Heart left ventricle (tissue), 16 donors: ENCODE measurements around the gene BORCS5. TPM values are rescaled to one million over a fixed set of nuclear protein-coding genes. Genes with fewer than 3 reads are reported as not detected.
A peak's percentile ranks its signal among the peaks of the same experiment; 100 is the strongest.

Experiments
- ATAC-seq, 4 donors: fragments of 200-7000 bp; cut with Tn5 transposase; one replicate each; pipeline ENCODE4 v1.9.1; 2020 to 2022; ENCODE audit warnings: moderate library complexity in 4 of 4, mild to moderate bottlenecking in 3 of 4, moderate number of reproducible peaks in 1 of 4
- DNase-seq, 5 donors: peaks; one replicate each; pipeline ENCODE4 v3.0.0-alpha.2; 2020
- H3K27ac ChIP-seq, 12 donors: fragments of 200-600 bp; sonication (generic) in 4 of 12; one replicate each; pipeline versions ENCODE4 v1.5.0 to v1.8.0; 2016 to 2022; ENCODE audit warnings: mild to moderate bottlenecking in 2 of 12
- H3K27me3 ChIP-seq, 9 donors: fragments of 200-600 bp; sonication (generic) in 2 of 9; one replicate each; pipeline versions ENCODE4 v1.5.1 to v1.8.0; 2016 to 2022; ENCODE audit warnings: mild to moderate bottlenecking in 3 of 9
- H3K36me3 ChIP-seq, 9 donors: fragments of 200-600 bp; sonication (generic) in 2 of 9; one replicate each; pipeline versions ENCODE4 v1.5.0 to v1.8.0; 2018 to 2022; ENCODE audit warnings: mild to moderate bottlenecking in 2 of 9
- H3K4me1 ChIP-seq, 12 donors: fragments of 200-600 bp; sonication (generic) in 4 of 12; one replicate each; pipeline versions ENCODE4 v1.5.0 to v1.8.0; 2016 to 2022; ENCODE audit warnings: mild to moderate bottlenecking in 3 of 12
- H3K4me3 ChIP-seq, 12 donors: fragments of 200-600 bp; sonication (generic) in 4 of 12; one replicate each; pipeline versions ENCODE4 v1.5.0 to v1.8.0; 2017 to 2022; ENCODE audit warnings: mild to moderate bottlenecking in 9 of 12, moderate library complexity in 4 of 12
- H3K9me3 ChIP-seq, 12 donors: fragments of 200-600 bp; sonication (generic) in 4 of 12; one replicate each; pipeline versions ENCODE4 v1.5.0 to v1.8.0; 2016 to 2022; ENCODE audit warnings: mild to moderate bottlenecking in 1 of 12
- CTCF ChIP-seq, 12 donors: fragments of 200-600 bp; sonication (generic) in 4 of 12; IDR thresholded peaks; one replicate each; pipeline versions ENCODE4 v1.5.0 to v1.8.0; 2018 to 2022; ENCODE audit warnings: antibody characterized with exemption in 12 of 12, mild to moderate bottlenecking in 5 of 12
- POLR2A ChIP-seq, 2 donors: fragments of 450-650 bp; IDR thresholded peaks; one replicate each; pipeline ENCODE4 v1.6.1; 2017; ENCODE audit warnings: antibody characterized with exemption in 2 of 2, mild to moderate bottlenecking in 2 of 2, moderate library complexity in 2 of 2
- WGBS, 4 donors: extraction: QIAGEN DNeasy Blood & Tissue Kit in 2 of 4; methylation state at CpG; one replicate each; pipeline versions ENCODE4 v1.1.5 to v1.1.7; 2013 to 2018; 5-methylcytosine and 5-hydroxymethylcytosine counted together
- intact Hi-C, 10 donors: fragments of 100-400 bp; cut with DNase I; formaldehyde crosslinking; loops; one replicate each; pipeline versions ENCODE4 v1.11.1 to v1.14.2; 2022
- polyA plus RNA-seq, 2 donors: library from polyadenylated mRNA; stranded (reverse); fragments of 200-250 nt; gene quantifications; one replicate each; pipeline ENCODE4 v1.2.3, GENCODE V29; 2013
- total RNA-seq, 9 donors: library from RNA; depleted of rRNA in 2 of 9; stranded (reverse); fragments of >200 nt in 2 of 9; fragmentation: NEBNext Ultra II Directional in 3 of 9; extraction: Animal tissue kit (Norgen Biotek cat#: 25700) in 3 of 9; gene quantifications; one replicate each; pipeline versions ENCODE4 v1.1.0 to v1.2.4, GENCODE V29; 2016 to 2023
- donor health status: ischemic (EF 13 %, LVEDD 7.1; RV severe dilation, severe dysfunction).
- donor health status: healthy with polysubstance abuse.
- donor health status: DM: no; HTN: yes; CAD: no.
- donor health status: DM: no; HTN: no; CAD: no.
- donor health status: ischemic (EF 25% LVEDD 6.9; RV normal size, moderate dysfunction).
- donor health status: ischemic (EF 25% LVEDD 5.7; RV mildly dilated, moderate dysfunction).
- donor health status: healthy.
- donor health status: DM: yes; HTN: yes; CAD: no.
- donor health status: ischemic (EF 35%, LVEDD 5.7; RV mildly dilated, moderate dysfunction).
- donor health status: nonischemic (EF 11% LVEDD 7.7; RV severe dilation, severe dysfunction).
- donor health status: DM: yes; HTN: yes; CAD: no.
- donor health status: PGD.
- donor health status: ischemic (EF 29% LVEDD 5.4; RV normal size, mild dysfunction).
- donor health status: nonischemic (EF 23%, LVEDD 6.1; RV moderate dilation, normal function).

Gene BORCS5
- total and polyA plus RNA-seq, 11 donors = 3.9 to 21.3 (median 12.3) TPM

GRCh38 chr12:12353276-12353675 lies 3.6 kb upstream of the BORCS5 start:
- no peak overlapping the region for H3K4me3 ChIP-seq
- peaks cover 0 to 32% (median 17%) of the 10 kb centered on the region in 12 donors for H3K4me1 ChIP-seq
- H3K36me3 ChIP-seq = no peaks in the 10 kb centered on the region
- H3K27ac ChIP-seq = no peak overlapping the region
- no peaks in the 10 kb centered on the region for H3K27me3 ChIP-seq
- H3K9me3 ChIP-seq = no peaks in the 10 kb centered on the region
- WGBS, 4 donors = 91 to 96% (median 94%) methylated on average over 1 of the region's 1 CpG
- intact Hi-C loops = no loop called here
- DNase-seq (no peak), ATAC-seq (no peak)
- TF ChIP-seq POLR2A (IDR thresholded peaks at IDR 0.05) (no peak), CTCF (IDR thresholded peaks at IDR 0.05) (no peak)

- peaks cover 0 to 38% (median 21%) of the 10 kb centered on the region in 12 donors for H3K4me1 ChIP-seq
- no peak for ATAC-seq
- H3K27ac ChIP-seq = no peak overlapping the region
- no peaks in the 10 kb centered on the region for H3K27me3 ChIP-seq
- intact Hi-C loops = no loop called here
- peak in 1 of 5 donors; percentile 15 for DNase-seq
- no peak overlapping the region for H3K4me3 ChIP-seq
- TF ChIP-seq POLR2A (IDR thresholded peaks at IDR 0.05) (no peak), CTCF (IDR thresholded peaks at IDR 0.05) (no peak)
- no peaks in the 10 kb centered on the region for H3K36me3 ChIP-seq
- H3K9me3 ChIP-seq = no peaks in the 10 kb centered on the region
- WGBS, 4 donors = 35 to 49% (median 42%) methylated on average over 5 of the region's 5 CpGs
These were observed 3.1 kb upstream of the BORCS5 start for GRCh38 chr12:12353807-12354206.

DNA sequence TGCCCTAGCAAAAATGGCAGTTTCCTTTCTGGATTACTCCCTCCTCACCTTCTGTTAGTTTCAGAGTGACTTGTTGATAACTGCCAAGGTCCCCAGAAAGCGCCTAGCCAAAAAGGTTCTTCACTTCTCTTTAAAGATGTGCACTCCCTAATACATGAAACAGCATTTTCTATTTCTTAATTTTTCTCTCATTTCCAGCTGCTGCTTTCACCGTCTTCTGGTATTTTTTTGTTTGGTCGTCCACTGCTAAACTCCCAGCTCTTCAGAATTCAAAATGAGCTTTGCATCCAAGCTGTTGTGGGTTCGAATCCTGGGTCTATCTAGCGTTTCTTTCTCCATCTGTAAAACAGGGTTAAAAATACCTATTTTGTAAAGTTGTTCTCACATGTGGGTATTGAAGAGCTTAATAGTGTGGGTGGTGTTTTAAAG lies 397 bp upstream of the BORCS5 start:
- intact Hi-C loops = loop anchor here in 2 of 10 donors (5.0 kb wide), 2 partner anchors 206 to 256 kb away; partner anchors contain the start of genes CREBL2 (in 1 of the 2) and DUSP16 (in 1 of the 2)
- H3K36me3 ChIP-seq = peaks cover 0 to 4% (median 0%) of the 10 kb centered on the region in 9 donors
- no peaks in the 10 kb centered on the region for H3K9me3 ChIP-seq
- peak overlapping the region; percentile 61 to 98 (median 86) for H3K4me3 ChIP-seq
- ATAC-seq (no peak), DNase-seq (no peak)
- H3K4me1 ChIP-seq = peaks cover 0 to 33% (median 12%) of the 10 kb centered on the region in 12 donors
- peak overlapping the region in 11 of 12 donors; percentile 89 to 99 (median 96) for H3K27ac ChIP-seq
- TF ChIP-seq CTCF (IDR thresholded peaks at IDR 0.05) (no peak), POLR2A (IDR thresholded peaks at IDR 0.05) (no peak)
- H3K27me3 ChIP-seq = no peaks in the 10 kb centered on the region
- WGBS, 4 donors = 37 to 44% (median 41%) methylated on average over 5 of the region's 5 CpGs

DNA sequence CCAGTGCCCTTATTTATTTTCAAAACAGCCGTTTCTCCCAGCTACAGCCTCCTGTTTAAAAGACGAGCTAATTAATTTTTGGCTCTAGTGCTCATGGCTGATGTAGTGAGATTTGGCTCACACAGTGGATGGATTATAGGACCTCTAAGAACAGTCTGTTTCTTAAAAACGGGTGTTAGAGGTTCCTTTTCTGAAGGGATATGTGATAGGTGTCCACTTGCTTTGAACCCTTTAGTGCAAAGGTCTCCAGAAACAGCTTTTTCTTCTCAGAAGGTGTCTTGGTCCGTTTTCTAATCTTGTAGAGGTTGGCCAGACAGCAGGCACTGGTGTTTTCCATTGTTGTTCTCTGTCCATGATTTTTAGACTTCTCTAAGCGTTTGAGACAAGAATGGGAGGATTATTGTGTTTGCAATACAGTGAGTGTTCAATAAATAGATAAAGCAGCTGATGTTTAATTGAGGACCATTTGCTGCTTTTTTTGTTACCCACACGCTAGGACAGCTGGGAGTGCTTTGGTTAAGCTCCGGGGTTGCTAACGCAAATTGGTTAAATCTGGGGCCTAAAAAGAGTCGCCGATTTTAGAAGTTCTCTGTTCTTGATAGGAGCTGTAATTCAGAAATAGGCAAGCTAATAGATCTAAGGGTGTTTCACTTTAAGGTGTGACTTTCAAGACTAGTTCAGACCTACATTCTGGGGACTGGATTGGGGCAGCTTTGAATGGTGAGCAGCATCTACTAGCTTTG lies 1.0 kb downstream of the BORCS5 start:
- ATAC-seq (no peak), DNase-seq (no peak)
- Histone ChIP-seq H3K27me3 (no peaks in the 10 kb centered on the region), H3K4me3 (peak overlapping the region; percentile 61 to 98 (median 86)), H3K27ac (peak overlapping the region; percentile 87 to 99 (median 96)), H3K36me3 (peaks cover 0 to 16% (median 8%) of the 10 kb centered on the region in 9 donors), H3K4me1 (peaks cover 0 to 33% (median 12%) of the 10 kb centered on the region in 12 donors), H3K9me3 (no peaks in the 10 kb centered on the region)
- intact Hi-C loops = loop anchor here in 2 of 10 donors (5.0 kb wide), 2 partner anchors 204 to 254 kb away; partner anchors contain the start of genes CREBL2 (in 1 of the 2) and DUSP16 (in 1 of the 2)
- 30 to 32% (median 31%) methylated on average over 10 of the region's 10 CpGs for WGBS, 4 donors
- TF ChIP-seq POLR2A (IDR thresholded peaks at IDR 0.05) = no peak
- TF ChIP-seq CTCF (IDR thresholded peaks at IDR 0.05) = no peak
